Peyer's patch (tissue), 4 donors: ENCODE data around the gene CARD10. TPM values are rescaled to one million over a fixed set of nuclear protein-coding genes. Genes with fewer than 3 reads are reported as not detected.
"Not testable (repeated sequence)": the region's sequence is repeated elsewhere in the genome, so short reads cannot be mapped to it uniquely, and the experiment has no call there.

Experiments
- DNase-seq, 3 donors: peaks; one replicate each; pipeline ENCODE4 v3.0.0-alpha.2; 2017 to 2019
- H3K27ac ChIP-seq, 4 donors: fragments of 200-600 bp; sonication (generic); one replicate each; pipeline ENCODE4 v1.5.1; 2016 to 2019
- H3K27me3 ChIP-seq, 2 donors: fragments of 200-600 bp; sonication (generic); one replicate each; pipeline ENCODE4 v1.5.1; 2019
- H3K36me3 ChIP-seq, 3 donors: fragments of 200-600 bp; sonication (generic); one replicate each; pipeline ENCODE4 v1.5.1; 2016 to 2019
- H3K4me1 ChIP-seq, 4 donors: fragments of 200-600 bp; sonication (generic); one replicate each; pipeline ENCODE4 v1.5.1; 2016 to 2019
- H3K4me3 ChIP-seq, 4 donors: fragments of 200-600 bp; sonication (generic); 1 replicate in 3 of 4; 2 replicates in 1 of 4; pipeline ENCODE4 v1.5.1; 2016 to 2019; ENCODE audit warnings: mild to moderate bottlenecking in 1 of 4
- H3K9me3 ChIP-seq, 4 donors: fragments of 200-600 bp; sonication (generic); one replicate each; pipeline ENCODE4 v1.5.1; 2016 to 2019; ENCODE audit warnings: mild to moderate bottlenecking in 1 of 4
- CTCF ChIP-seq, 6 experiments: fragments of 450-650 bp in 4 of 6; fragments of 200-600 bp in 2 of 6; sonication (generic) in 1 of 6; IDR thresholded peaks; one replicate each; pipeline ENCODE4 v1.5.1; 2017 to 2019; ENCODE audit warnings: antibody characterized with exemption in 6 of 6, mild to moderate bottlenecking in 3 of 6, moderate library complexity in 1 of 6
- POLR2A ChIP-seq, 2 donors: fragments of 450-650 bp; IDR thresholded peaks; one replicate each; pipeline ENCODE4 v1.5.1; 2017; ENCODE audit warnings: antibody characterized with exemption in 2 of 2, mild to moderate bottlenecking in 2 of 2, moderate library complexity in 2 of 2
- total RNA-seq, 4 donors: library from RNA; depleted of rRNA; stranded (reverse); fragments of >200 nt; gene quantifications; one replicate each; pipeline ENCODE4 v1.1.0, GENCODE V29; 2016

The CARD10 gene
- total RNA-seq, 4 donors from 2014 or later, result 74.3 to 142 (median 123) TPM

GRCh38 chr22:37470087-37470445, 49.1 kb downstream of the CARD10 start:
- DNase-seq, result no peak
- H3K9me3 ChIP-seq, result no peaks in the 10 kb centered on the region
- H3K27ac ChIP-seq, result peak overlapping the region in 2 of 4 donors; percentile 45 to 54
- H3K4me1 ChIP-seq, result peaks cover 0 to 6% (median 0%) of the 10 kb centered on the region in 4 donors
- peak in 1 of 6 experiments; percentile 1 for TF ChIP-seq CTCF (IDR thresholded peaks at IDR 0.05)
- TF ChIP-seq POLR2A (IDR thresholded peaks at IDR 0.05), result no peak
- peaks cover 0 to 19% (median 0%) of the 10 kb centered on the region in 3 donors for H3K36me3 ChIP-seq
- H3K4me3 ChIP-seq, result no peak overlapping the region
- H3K27me3 ChIP-seq, result no peaks in the 10 kb centered on the region

- TF ChIP-seq CTCF (IDR thresholded peaks at IDR 0.05) (peak in 2 of 6 experiments; percentile 2 to 14), POLR2A (IDR thresholded peaks at IDR 0.05) (no peak)
- Histone ChIP-seq H3K27me3 (no peaks in the 10 kb centered on the region), H3K4me3 (no peak overlapping the region), H3K9me3 (no peaks in the 10 kb centered on the region), H3K27ac (peak overlapping the region in 2 of 4 donors; percentile 45 to 54), H3K36me3 (peaks cover 0 to 18% (median 0%) of the 10 kb centered on the region in 3 donors), H3K4me1 (peaks cover 0 to 6% (median 0%) of the 10 kb centered on the region in 4 donors)
- DNase-seq, result peak in 2 of 3 donors; percentile 76 to 80
Observed at GRCh38 chr22:37469416-37470086, 49.7 kb downstream of the CARD10 start.

- not testable (repeated sequence) for H3K27ac ChIP-seq, H3K4me3 ChIP-seq, H3K4me1 ChIP-seq, H3K9me3 ChIP-seq, H3K27me3 ChIP-seq, DNase-seq
- peaks cover 0 to 11% (median 0%) of the 10 kb centered on the region in 3 donors for H3K36me3 ChIP-seq
Observed at GRCh38 chr22:37468201-37468695, 51.0 kb downstream of the CARD10 start.

- TF ChIP-seq POLR2A (IDR thresholded peaks at IDR 0.05) (no peak), CTCF (IDR thresholded peaks at IDR 0.05) (no peak)
- Histone ChIP-seq H3K4me1 (peaks cover 0 to 6% (median 0%) of the 10 kb centered on the region in 4 donors), H3K27me3 (no peaks in the 10 kb centered on the region), H3K4me3 (no peak overlapping the region), H3K36me3 (peaks cover 0 to 11% (median 0%) of the 10 kb centered on the region in 3 donors), H3K9me3 (no peaks in the 10 kb centered on the region), H3K27ac (no peak overlapping the region)
- no peak for DNase-seq
Observed at GRCh38 chr22:37467391-37467955, 51.7 kb downstream of the CARD10 start.

- TF ChIP-seq POLR2A (IDR thresholded peaks at IDR 0.05), result no peak
- no peak for TF ChIP-seq CTCF (IDR thresholded peaks at IDR 0.05)
- Histone ChIP-seq H3K36me3 (peaks cover 0 to 6% (median 0%) of the 10 kb centered on the region in 3 donors), H3K4me3 (no peak overlapping the region), H3K4me1 (peaks cover 0 to 6% (median 0%) of the 10 kb centered on the region in 4 donors), H3K9me3 (no peaks in the 10 kb centered on the region), H3K27me3 (no peaks in the 10 kb centered on the region), H3K27ac (no peak overlapping the region)
- DNase-seq, result no peak
Observed at GRCh38 chr22:37464181-37464580, 55.0 kb downstream of the CARD10 start.

- DNase-seq, result no peak
- no peak overlapping the region for H3K4me3 ChIP-seq
- H3K36me3 ChIP-seq, result peaks cover 0 to 6% (median 0%) of the 10 kb centered on the region in 3 donors
- peaks cover 0 to 4% (median 2%) of the 10 kb centered on the region in 4 donors for H3K4me1 ChIP-seq
- TF ChIP-seq CTCF (IDR thresholded peaks at IDR 0.05), result no peak
- no peak for TF ChIP-seq POLR2A (IDR thresholded peaks at IDR 0.05)
- H3K27me3 ChIP-seq, result no peaks in the 10 kb centered on the region
- no peaks in the 10 kb centered on the region for H3K9me3 ChIP-seq
- no peak overlapping the region for H3K27ac ChIP-seq
Observed at GRCh38 chr22:37462983-37463382, 56.2 kb downstream of the CARD10 start.
